ENCODE data around the gene SERINC4.

DNA sequence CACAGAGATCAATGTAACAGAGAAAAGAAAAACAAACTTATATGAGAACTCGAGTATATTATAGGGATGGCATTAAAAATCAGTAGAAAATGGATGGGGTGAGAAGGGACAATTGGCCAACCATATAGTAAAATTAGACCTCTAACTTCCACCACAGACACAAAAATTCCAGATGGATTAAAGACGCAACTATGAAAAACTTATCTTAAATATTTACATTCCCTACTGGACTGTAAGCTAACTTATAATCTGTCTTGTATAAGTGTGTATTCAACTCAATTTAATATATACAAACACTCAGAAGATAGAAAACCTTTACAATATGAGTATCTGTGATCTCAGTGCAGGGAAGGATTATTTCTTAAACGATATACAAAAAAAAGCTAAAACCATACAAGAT lies 21.5 kb upstream of the SERINC4 start:
- TF ChIP-seq POLR2AphosphoS5 (IDR thresholded peaks at IDR 0.05) (no peak), POLR2A (IDR thresholded peaks at IDR 0.05) (no peak), EP300 (IDR thresholded peaks at IDR 0.05) (no peak)
- TF ChIP-seq, protein P1, sequence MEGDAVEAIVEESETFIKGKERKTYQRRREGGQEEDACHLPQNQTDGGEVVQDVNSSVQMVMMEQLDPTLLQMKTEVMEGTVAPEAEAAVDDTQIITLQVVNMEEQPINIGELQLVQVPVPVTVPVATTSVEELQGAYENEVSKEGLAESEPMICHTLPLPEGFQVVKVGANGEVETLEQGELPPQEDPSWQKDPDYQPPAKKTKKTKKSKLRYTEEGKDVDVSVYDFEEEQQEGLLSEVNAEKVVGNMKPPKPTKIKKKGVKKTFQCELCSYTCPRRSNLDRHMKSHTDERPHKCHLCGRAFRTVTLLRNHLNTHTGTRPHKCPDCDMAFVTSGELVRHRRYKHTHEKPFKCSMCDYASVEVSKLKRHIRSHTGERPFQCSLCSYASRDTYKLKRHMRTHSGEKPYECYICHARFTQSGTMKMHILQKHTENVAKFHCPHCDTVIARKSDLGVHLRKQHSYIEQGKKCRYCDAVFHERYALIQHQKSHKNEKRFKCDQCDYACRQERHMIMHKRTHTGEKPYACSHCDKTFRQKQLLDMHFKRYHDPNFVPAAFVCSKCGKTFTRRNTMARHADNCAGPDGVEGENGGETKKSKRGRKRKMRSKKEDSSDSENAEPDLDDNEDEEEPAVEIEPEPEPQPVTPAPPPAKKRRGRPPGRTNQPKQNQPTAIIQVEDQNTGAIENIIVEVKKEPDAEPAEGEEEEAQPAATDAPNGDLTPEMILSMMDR (IDR thresholded peaks at IDR 0.05) = no peak
